ENCODE data around the gene NPTN. TPM values are rescaled to one million over a fixed set of nuclear protein-coding genes. Genes with fewer than 3 reads are reported as not detected.

The NPTN gene
- total RNA-seq, 2 experiments from 2014 or later, result 45.5 to 54.0 TPM

GRCh38 chr15:73628976-73629797 is 4.0 kb downstream of the NPTN start:
- no peak overlapping the region for H3K4me3 Mint-ChIP-seq
- H3K36me3 Mint-ChIP-seq, result peaks cover 5% of the 10 kb centered on the region
- no peaks in the 10 kb centered on the region for H3K9me3 Mint-ChIP-seq (ENCODE audit: low read depth)
- peaks cover 50% of the 10 kb centered on the region for H3K4me1 Mint-ChIP-seq
- no peak overlapping the region for H3K27ac Mint-ChIP-seq
- DNase-seq (no peak), ATAC-seq (no peak)
- no peaks in the 10 kb centered on the region for H3K27me3 Mint-ChIP-seq
- CTCF ChIA-PET, result interaction anchor here (1.2 to 3.2 kb wide), 2 partner anchors 12 to 75 kb away, joined by 3 to 17 read pairs; no protein-coding TSS in a partner anchor

GRCh38 chr15:73628102-73628501 is 5.1 kb downstream of the NPTN start:
- Mint-ChIP-seq H3K27me3 (no peaks in the 10 kb centered on the region), H3K36me3 (peaks cover 5% of the 10 kb centered on the region), H3K4me3 (no peak overlapping the region), H3K9me3 (ENCODE audit: low read depth) (no peaks in the 10 kb centered on the region), H3K4me1 (peaks cover 46% of the 10 kb centered on the region), H3K27ac (no peak overlapping the region)
- no peak for DNase-seq
- CTCF ChIA-PET, result interaction anchor here (1.0 to 1.2 kb wide), 2 partner anchors 8 to 11 kb away, joined by 3 to 8 read pairs; no protein-coding TSS in a partner anchor
- ATAC-seq, result no peak

- peaks cover 39% of the 10 kb centered on the region for H3K4me1 Mint-ChIP-seq
- no peaks in the 10 kb centered on the region for H3K9me3 Mint-ChIP-seq (ENCODE audit: low read depth)
- ATAC-seq (no peak), DNase-seq (no peak)
- no peak overlapping the region for H3K4me3 Mint-ChIP-seq
- H3K36me3 Mint-ChIP-seq, result peaks cover 2% of the 10 kb centered on the region
- no peaks in the 10 kb centered on the region for H3K27me3 Mint-ChIP-seq
- no peak overlapping the region for H3K27ac Mint-ChIP-seq
- CTCF ChIA-PET, result interaction anchor here (1.0 to 1.2 kb wide), 2 partner anchors 9 to 11 kb away, joined by 3 to 4 read pairs; no protein-coding TSS in a partner anchor
Observed at GRCh38 chr15:73626072-73626471, 7.1 kb downstream of the NPTN start.

DNA sequence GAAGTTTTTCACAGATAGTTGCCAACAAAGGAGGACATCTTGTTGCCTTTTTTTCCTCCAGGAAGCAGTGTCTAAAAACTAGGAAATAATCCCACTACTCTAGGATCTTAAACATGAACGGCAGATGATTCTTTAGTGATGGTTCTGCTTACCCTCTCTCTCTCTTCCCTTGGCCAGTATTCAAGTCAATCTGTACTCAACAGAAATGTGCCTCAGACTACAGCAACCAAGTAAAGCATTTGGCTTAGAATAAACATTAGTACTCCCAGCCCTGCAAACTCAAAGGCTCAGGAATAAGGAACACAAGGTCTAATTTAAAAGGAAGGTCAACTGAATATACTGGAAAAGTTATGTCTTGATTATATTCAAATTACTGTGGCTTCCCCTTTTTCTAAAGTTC is 8.7 kb downstream of the NPTN start:
- ATAC-seq (no peak), DNase-seq (no peak)
- H3K4me3 Mint-ChIP-seq, result no peak overlapping the region
- no peaks in the 10 kb centered on the region for H3K27me3 Mint-ChIP-seq
- H3K4me1 Mint-ChIP-seq, result peaks cover 40% of the 10 kb centered on the region
- H3K9me3 Mint-ChIP-seq (ENCODE audit: low read depth), result no peaks in the 10 kb centered on the region
- CTCF ChIA-PET, result interaction anchor here (0.7 to 2.2 kb wide), 4 partner anchors 12 to 65 kb away, joined by 3 to 17 read pairs (median 8); no protein-coding TSS in a partner anchor
- H3K36me3 Mint-ChIP-seq, result peaks cover 2% of the 10 kb centered on the region
- no peak overlapping the region for H3K27ac Mint-ChIP-seq

GRCh38 chr15:73621286-73621826 is 11.8 kb downstream of the NPTN start:
- no peaks in the 10 kb centered on the region for H3K27me3 Mint-ChIP-seq
- no peak for DNase-seq
- peaks cover 25% of the 10 kb centered on the region for H3K4me1 Mint-ChIP-seq
- H3K4me3 Mint-ChIP-seq, result peak overlapping the region; percentile 6
- H3K9me3 Mint-ChIP-seq (ENCODE audit: low read depth), result no peaks in the 10 kb centered on the region
- H3K27ac Mint-ChIP-seq, result no peak overlapping the region
- no peaks in the 10 kb centered on the region for H3K36me3 Mint-ChIP-seq
- CTCF ChIA-PET, result interaction anchor here (1.2 to 3.5 kb wide), 3 partner anchors 15 to 79 kb away, joined by 3 to 28 read pairs (median 5); no protein-coding TSS in a partner anchor
- no peak for ATAC-seq

- no peak overlapping the region for H3K4me3 Mint-ChIP-seq
- DNase-seq, result no peak
- CTCF ChIA-PET, result interaction anchor here (1.5 to 3.5 kb wide), 4 partner anchors 13 to 17 kb away, joined by 3 to 28 read pairs (median 6); partner anchors contain the start of gene NPTN
Observed at GRCh38 chr15:73620078-73620477, 13.1 kb downstream of the NPTN start.

GRCh38 chr15:73617913-73618312 is 15.3 kb downstream of the NPTN start:
- DNase-seq (no peak), ATAC-seq (no peak)
- Mint-ChIP-seq H3K27me3 (no peaks in the 10 kb centered on the region), H3K27ac (no peak overlapping the region), H3K36me3 (no peaks in the 10 kb centered on the region), H3K4me3 (no peak overlapping the region), H3K4me1 (peaks cover 21% of the 10 kb centered on the region), H3K9me3 (ENCODE audit: low read depth) (no peaks in the 10 kb centered on the region)
- CTCF ChIA-PET, result interaction anchor here (1.2 to 3.8 kb wide), 5 partner anchors 10 to 87 kb away, joined by 3 to 23 read pairs (median 3); no protein-coding TSS in a partner anchor

More at GRCh38 chr15:73620078-73620477, 13.1 kb downstream of the NPTN start:
- H3K9me3 Mint-ChIP-seq (ENCODE audit: low read depth), result no peaks in the 10 kb centered on the region
- H3K4me1 Mint-ChIP-seq, result peaks cover 25% of the 10 kb centered on the region
- H3K27me3 Mint-ChIP-seq, result no peaks in the 10 kb centered on the region
- no peak for ATAC-seq
- no peaks in the 10 kb centered on the region for H3K36me3 Mint-ChIP-seq
- no peak overlapping the region for H3K27ac Mint-ChIP-seq

DNA sequence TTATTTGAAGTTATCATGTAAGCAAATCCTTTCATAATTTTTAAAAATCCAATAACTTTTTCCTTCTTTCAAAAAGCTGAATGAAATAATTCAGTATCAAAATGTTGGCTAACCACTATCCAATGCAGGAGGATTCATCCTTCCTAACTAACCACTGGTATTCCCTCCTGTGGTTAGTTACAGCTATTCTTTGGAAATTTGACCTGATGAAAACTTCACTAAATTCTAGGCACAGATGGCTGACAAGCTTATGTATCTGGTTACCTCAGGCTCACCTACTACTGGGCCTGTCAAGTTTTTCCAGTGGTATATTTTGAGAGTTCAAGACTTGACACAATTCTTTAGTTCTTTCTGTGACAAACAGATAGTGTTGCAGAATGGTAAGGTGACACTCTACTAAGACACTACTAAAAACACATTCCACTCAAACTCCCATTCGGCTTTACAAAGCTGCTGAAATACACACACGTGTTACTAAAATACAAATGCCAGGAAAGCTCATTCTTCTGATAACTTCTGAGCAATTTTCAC is 15.8 kb downstream of the NPTN start:
- CTCF ChIA-PET, result interaction anchor here (0.6 to 3.8 kb wide), 8 partner anchors 10 to 348 kb away, joined by 3 to 23 read pairs (median 4); partner anchors contain the start of gene NPTN
- no peaks in the 10 kb centered on the region for H3K9me3 Mint-ChIP-seq (ENCODE audit: low read depth)
- peaks cover 21% of the 10 kb centered on the region for H3K4me1 Mint-ChIP-seq

DNA sequence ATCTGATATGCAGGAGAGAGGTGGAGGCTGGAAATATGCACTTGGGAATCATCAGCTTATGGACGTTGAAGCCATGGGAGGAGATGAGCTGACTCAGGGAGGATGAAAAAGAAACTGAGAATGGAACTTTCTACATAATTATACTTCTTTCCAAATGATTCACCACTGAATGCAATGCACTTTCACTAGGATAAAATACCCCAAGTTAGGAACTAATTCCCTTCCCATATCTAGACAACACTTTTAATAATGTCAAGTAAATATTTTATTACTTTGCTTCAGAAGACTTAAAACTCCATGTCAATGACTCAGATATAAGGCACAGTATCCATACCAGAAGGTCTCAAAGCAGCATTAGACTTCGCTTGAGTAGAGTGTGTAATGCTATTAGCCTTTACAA is 24.2 kb downstream of the NPTN start:
- no peak for ATAC-seq
- Mint-ChIP-seq H3K27ac (no peak overlapping the region), H3K4me3 (no peak overlapping the region)

More for the DNA sequence above, 15.8 kb downstream of the NPTN start:
- H3K27ac Mint-ChIP-seq, result no peak overlapping the region
- H3K4me3 Mint-ChIP-seq, result no peak overlapping the region
- ATAC-seq, result no peak
- H3K36me3 Mint-ChIP-seq, result no peaks in the 10 kb centered on the region
- no peaks in the 10 kb centered on the region for H3K27me3 Mint-ChIP-seq
- DNase-seq, result no peak

DNA sequence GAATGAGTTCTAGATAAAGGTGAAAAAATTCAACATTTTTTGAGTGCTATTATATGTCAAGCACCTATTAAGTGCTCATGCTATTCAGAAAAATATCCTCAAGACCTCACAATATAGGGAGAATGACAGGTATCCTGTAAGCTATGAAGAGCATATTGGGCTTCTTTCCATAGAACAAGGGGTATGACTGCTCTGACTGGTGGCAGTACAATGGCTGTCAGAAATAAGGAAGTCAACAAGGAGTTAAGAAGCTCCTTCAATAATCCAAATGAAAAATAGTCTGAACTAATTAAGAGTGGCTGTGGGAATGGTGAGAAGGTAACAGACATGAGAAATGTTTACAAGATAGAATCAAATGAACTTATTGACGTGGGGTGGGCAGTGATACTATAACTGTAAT is 24.7 kb downstream of the NPTN start:
- ATAC-seq (no peak), DNase-seq (no peak)
- Mint-ChIP-seq H3K4me3 (no peak overlapping the region), H3K9me3 (ENCODE audit: low read depth) (no peaks in the 10 kb centered on the region), H3K27ac (no peak overlapping the region), H3K27me3 (no peaks in the 10 kb centered on the region), H3K4me1 (peaks cover 42% of the 10 kb centered on the region), H3K36me3 (peaks cover 12% of the 10 kb centered on the region)
- CTCF ChIA-PET, result interaction anchor here (1.2 to 5.7 kb wide), 5 partner anchors 8 to 96 kb away, joined by 3 to 45 read pairs (median 6); partner anchors contain the start of gene NPTN

More for the DNA sequence above, 24.2 kb downstream of the NPTN start:
- H3K9me3 Mint-ChIP-seq (ENCODE audit: low read depth), result no peaks in the 10 kb centered on the region
- no peak for DNase-seq
- peaks cover 38% of the 10 kb centered on the region for H3K4me1 Mint-ChIP-seq
- CTCF ChIA-PET, result interaction anchor here (1.6 to 5.7 kb wide), 2 partner anchors 24 to 27 kb away, joined by 6 to 45 read pairs; partner anchors contain the start of gene NPTN
- no peaks in the 10 kb centered on the region for H3K27me3 Mint-ChIP-seq
- H3K36me3 Mint-ChIP-seq, result peaks cover 12% of the 10 kb centered on the region

DNA sequence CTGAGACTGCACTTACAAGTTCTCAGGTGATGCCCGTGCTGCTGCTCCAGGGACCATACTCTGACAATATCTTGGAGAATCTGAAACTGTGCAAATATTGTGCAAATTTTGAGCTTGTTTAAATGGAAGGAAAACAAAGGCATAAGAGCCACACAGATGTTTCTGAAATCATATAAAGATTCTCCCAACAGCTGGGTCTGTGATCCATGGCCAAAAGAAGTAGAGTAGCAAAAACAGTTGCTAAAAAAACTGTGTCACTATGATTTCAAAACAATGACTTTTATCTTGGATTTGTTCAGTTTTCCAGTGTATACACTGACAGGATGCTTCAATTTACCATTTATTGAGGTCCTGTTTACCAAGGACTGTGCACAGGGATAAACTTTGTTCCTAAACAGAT is 25.3 kb downstream of the NPTN start:
- peaks cover 42% of the 10 kb centered on the region for H3K4me1 Mint-ChIP-seq

GRCh38 chr15:73607405-73607804 is 25.8 kb downstream of the NPTN start:
- Mint-ChIP-seq H3K27me3 (no peaks in the 10 kb centered on the region), H3K9me3 (ENCODE audit: low read depth) (no peaks in the 10 kb centered on the region), H3K27ac (no peak overlapping the region), H3K4me1 (peaks cover 42% of the 10 kb centered on the region), H3K4me3 (peak overlapping the region; percentile 3), H3K36me3 (peaks cover 12% of the 10 kb centered on the region)
- CTCF ChIA-PET, result interaction anchor here (0.8 to 5.7 kb wide), 10 partner anchors 9 to 97 kb away, joined by 3 to 45 read pairs (median 4); partner anchors contain the start of gene NPTN
- no peak for ATAC-seq
- DNase-seq, result no peak

More for the DNA sequence above, 25.3 kb downstream of the NPTN start:
- no peak for DNase-seq
- no peak overlapping the region for H3K27ac Mint-ChIP-seq
- no peak for ATAC-seq
- no peaks in the 10 kb centered on the region for H3K27me3 Mint-ChIP-seq
- CTCF ChIA-PET, result interaction anchor here (0.8 to 5.7 kb wide), 9 partner anchors 9 to 97 kb away, joined by 3 to 45 read pairs (median 5); partner anchors contain the start of gene NPTN
- H3K9me3 Mint-ChIP-seq (ENCODE audit: low read depth), result no peaks in the 10 kb centered on the region
- H3K4me3 Mint-ChIP-seq, result no peak overlapping the region
- H3K36me3 Mint-ChIP-seq, result peaks cover 12% of the 10 kb centered on the region

All from activated CD8-positive, alpha-beta memory T cell treated with anti-CD3 and anti-CD28 coated beads, Interleukin-2, amount 10 ng/mL, durations not matched to agents 7 days and 5 days (primary cell).